HG02759 (cell line): Measurements from ENCODE around the gene C3orf49.

Experiments
- ATAC-seq: cut with Tn5 transposase; IDR thresholded peaks from one replicate; pipeline ENCODE4 v1.9.1; 2021; ENCODE audit warnings: mild to moderate bottlenecking, moderate library complexity; ENCODE audit not compliant: unreplicated experiment

The C3orf49 gene

GRCh38 chr3:63849175-63849574 is 30.1 kb downstream of the C3orf49 start:
- no peak for ATAC-seq

- no peak for ATAC-seq
Observed at GRCh38 chr3:63851287-63851686, 32.2 kb downstream of the C3orf49 start.

GRCh38 chr3:63853106-63853505 is 34.0 kb downstream of the C3orf49 start:
- ATAC-seq = no peak

- ATAC-seq = no peak
Observed at GRCh38 chr3:63855333-63855940, 36.3 kb downstream of the C3orf49 start.

DNA sequence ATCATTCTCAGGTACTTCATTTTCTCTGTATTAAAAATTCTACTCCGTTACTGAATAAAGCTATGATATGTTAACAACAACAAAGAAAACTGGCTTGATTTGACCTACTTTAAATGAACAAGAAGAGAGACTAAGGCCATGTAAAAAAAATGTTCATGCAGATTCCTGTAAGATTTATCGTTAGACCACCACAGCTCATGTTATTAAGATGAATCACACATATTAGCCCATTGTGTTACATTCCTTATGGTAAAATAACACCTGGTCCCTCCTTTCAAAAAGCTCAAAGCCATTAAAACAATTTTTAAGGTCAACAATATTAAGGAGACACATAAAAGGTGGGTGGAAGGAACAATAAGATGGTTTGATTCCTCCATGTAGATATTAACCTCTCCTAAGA is 38.2 kb downstream of the C3orf49 start:
- ATAC-seq = no peak

- no peak for ATAC-seq
Observed at GRCh38 chr3:63860776-63861175, 41.7 kb downstream of the C3orf49 start.

DNA sequence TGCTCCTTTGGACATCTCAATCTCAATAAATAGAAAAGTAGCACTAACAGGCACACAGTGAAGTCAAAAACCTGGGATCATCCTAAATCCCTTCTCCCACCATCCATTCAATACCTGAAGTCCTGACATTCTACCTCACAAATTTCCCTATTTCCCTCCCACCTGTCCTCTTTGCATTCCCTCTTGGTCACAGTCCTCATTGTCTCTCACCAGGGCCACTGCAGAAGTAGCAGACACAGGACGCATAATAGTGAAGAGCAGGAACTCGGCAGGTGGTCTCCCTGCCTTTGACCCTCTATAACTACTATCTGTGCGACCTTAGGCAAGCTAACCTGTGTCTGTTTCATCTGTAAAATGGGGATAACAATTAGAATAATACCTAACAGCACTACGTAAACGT is 42.2 kb downstream of the C3orf49 start:
- no peak for ATAC-seq

GRCh38 chr3:63862804-63863149 is 43.7 kb downstream of the C3orf49 start:
- ATAC-seq = peak; percentile 1

- peak; percentile 74 for ATAC-seq
Observed at GRCh38 chr3:63863150-63864007, 44.3 kb downstream of the C3orf49 start, which contains the start of the genes ATXN7 and THOC7. ATXN7 (plus strand) TSS chr3:63863867; CDS start chr3:63912599, 48,732 bp downstream. THOC7 (minus strand) TSS chr3:63863805; CDS start chr3:63863790, 15 bp downstream.

GRCh38 chr3:63864008-63864964 is 45.2 kb downstream of the C3orf49 start:
- ATAC-seq = peak; percentile 58

- no peak for ATAC-seq
Observed at GRCh38 chr3:63864965-63865327, 45.8 kb downstream of the C3orf49 start.

DNA sequence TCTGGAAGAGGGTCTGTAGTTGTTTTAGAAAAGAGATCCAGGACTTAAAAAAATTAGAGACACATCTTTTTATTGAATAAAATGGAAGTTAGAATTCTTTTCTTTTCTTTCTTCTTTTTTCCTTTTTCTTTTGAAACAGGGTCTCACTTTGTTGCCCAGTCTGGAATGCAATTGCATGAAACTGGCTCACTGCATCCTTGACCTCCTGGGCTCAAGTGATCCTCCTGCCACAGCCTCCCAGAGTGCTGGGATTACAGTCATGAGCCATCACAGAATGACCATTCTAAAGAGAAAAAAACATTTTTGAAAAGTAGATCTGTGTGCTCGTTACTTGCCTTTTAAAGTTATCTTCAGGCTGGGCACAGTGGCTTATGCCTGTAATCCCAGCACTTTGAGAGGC is 48.1 kb downstream of the C3orf49 start:
- ATAC-seq = no peak

GRCh38 chr3:63869940-63870614 is 51.0 kb downstream of the C3orf49 start:
- no peak for ATAC-seq

- no peak for ATAC-seq
Observed at GRCh38 chr3:63870615-63871005, 51.5 kb downstream of the C3orf49 start.

DNA sequence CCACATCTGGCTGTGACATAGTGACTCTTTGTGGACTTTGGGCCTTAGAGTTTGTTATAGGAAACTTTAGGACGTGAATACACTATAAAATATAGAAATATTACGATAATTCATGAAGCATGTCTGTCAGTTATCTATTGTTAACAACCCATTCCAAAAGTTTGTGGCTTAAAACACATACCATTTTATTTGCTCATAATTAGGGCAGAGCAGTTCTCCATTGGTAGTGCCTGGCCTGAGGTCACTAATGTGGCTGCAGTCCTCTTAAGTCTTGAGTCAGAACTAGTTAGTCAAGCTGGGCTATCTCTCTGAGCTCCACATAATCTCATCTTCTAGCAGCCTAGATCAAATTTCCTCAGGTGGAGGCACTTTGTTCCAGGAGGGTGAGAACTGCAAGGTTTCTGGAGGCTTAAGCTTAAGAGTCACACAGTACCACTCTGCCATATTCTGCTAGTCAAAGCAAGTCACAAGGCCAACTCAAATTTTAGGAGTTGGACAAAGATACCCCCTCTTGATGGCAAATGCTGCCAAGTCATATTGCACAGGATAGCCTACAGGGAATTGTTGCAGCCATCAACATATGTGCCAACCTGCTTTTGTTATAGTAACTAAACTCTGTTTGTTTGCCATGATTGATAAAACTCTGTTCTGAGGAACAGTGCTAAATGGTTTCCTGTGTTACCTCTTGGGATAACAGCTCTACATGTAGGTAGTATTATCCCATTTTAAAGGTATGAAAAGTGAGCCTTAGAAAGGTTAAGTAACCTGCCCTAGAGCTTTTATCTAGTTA is 53.2 kb downstream of the C3orf49 start:
- ATAC-seq = no peak

GRCh38 chr3:63874769-63875168 is 55.7 kb downstream of the C3orf49 start:
- peak; percentile 40 for ATAC-seq

DNA sequence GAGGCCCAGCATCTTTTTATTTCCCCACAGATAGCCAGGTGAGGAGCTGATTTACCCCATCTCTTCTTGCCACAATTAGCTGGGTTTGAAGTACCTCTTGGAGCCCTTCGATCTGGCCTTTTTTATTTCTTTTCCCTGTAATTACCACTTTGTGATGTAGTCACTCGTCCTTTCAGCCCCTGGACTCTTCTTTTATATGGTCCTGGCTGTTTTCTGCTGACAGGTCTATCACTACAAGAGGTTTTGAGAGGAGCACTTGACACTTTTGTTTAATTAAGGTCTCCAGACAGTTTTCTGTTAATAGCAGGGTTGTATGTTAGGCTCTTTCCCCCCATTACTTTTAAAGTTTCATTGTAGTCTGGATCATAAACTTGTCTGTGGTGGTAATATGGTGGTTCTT is 56.4 kb downstream of the C3orf49 start:
- no peak for ATAC-seq

- ATAC-seq = no peak
Observed at GRCh38 chr3:63876260-63876659, 57.2 kb downstream of the C3orf49 start.

DNA sequence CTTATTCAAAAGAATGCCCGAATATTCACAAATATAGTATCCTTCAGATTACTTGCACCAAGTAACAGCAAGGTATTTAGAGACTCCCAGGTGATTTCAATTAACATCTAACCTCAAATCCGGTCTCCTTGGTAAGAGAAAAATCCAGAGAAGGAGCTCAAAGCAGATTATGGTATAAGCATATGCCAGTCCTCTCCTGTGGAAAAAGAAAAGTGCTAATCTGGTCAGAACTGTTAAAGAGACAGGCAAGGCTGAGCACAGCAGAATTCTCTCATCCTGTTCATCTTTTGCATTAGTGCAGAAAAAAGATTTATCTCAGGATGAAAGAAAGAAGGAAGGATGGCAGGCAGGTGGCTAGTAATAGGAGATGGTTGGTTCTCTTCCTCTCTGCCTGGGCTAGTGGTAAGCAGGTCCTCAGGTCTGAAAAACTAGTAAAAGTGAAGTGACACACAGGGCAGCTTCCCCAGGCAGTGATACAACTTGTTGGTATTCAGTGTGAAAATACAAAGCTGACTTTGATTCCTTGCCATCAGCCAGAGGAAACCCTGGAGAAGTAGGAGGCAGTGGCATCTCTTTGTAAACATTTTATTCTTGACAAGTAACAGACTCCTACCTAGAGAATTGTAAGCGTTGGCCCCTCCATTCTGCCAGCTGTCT is 58.8 kb downstream of the C3orf49 start:
- ATAC-seq = no peak
